Liver (tissue), 3 donors: ENCODE measurements around the gene PSMD12.

ENCODE experiments used
- EGR1 ChIP-seq, 2 donors: IDR thresholded peaks; 2 replicates each; pipeline ENCODE4 v1.6.1; 2016 to 2018; ENCODE audit warnings: antibody characterized with exemption in 2 of 2, low read depth in 2 of 2
- FOXA1 ChIP-seq: IDR thresholded peaks from 2 replicates; pipeline ENCODE4 v1.6.1; 2016; ENCODE audit warnings: antibody characterized with exemption
- HNF4G ChIP-seq: IDR thresholded peaks from 2 replicates; pipeline ENCODE4 v1.6.1; 2016; ENCODE audit warnings: antibody characterized with exemption
- NR2F2 ChIP-seq: IDR thresholded peaks from 2 replicates; pipeline ENCODE4 v1.6.1; 2016; ENCODE audit warnings: antibody characterized with exemption
- RAD21 ChIP-seq, 2 donors: IDR thresholded peaks; 2 replicates each; pipeline ENCODE4 v1.6.1; 2016; ENCODE audit warnings: antibody characterized with exemption in 2 of 2, mild to moderate bottlenecking in 2 of 2
- RXRA ChIP-seq, 2 donors: IDR thresholded peaks; 2 replicates each; pipeline ENCODE4 v1.6.1; 2017 to 2018; ENCODE audit warnings: antibody characterized with exemption in 2 of 2, mild to moderate bottlenecking in 1 of 2
- SP1 ChIP-seq: IDR thresholded peaks from 2 replicates; pipeline ENCODE4 v1.6.1; 2018; ENCODE audit warnings: antibody characterized with exemption, mild to moderate bottlenecking
- TAF1 ChIP-seq: conservative IDR thresholded peaks from 2 replicates; pipeline ENCODE4 v1.6.1; 2016; ENCODE audit warnings: antibody characterized with exemption, mild to moderate bottlenecking
- YY1 ChIP-seq: IDR thresholded peaks from 2 replicates; pipeline ENCODE4 v1.6.1; 2016; ENCODE audit warnings: antibody characterized with exemption, mild to moderate bottlenecking
- TF ChIP-seq, protein P1 (sequence below): fragments of 150-350 bp; IDR thresholded peaks from 2 replicates; pipeline ENCODE4 v1.5.1; 2017; ENCODE audit warnings: improper control_type of control experiment, low read depth, low read length; ENCODE audit not compliant: missing input control
- TF ChIP-seq, protein P2 (sequence below): IDR thresholded peaks from 2 replicates; pipeline ENCODE4 v1.6.1; 2016; ENCODE audit warnings: antibody characterized with exemption
- TF ChIP-seq, protein P3 (sequence below): IDR thresholded peaks from 2 replicates; pipeline ENCODE4 v1.6.1; 2016; ENCODE audit warnings: antibody characterized with exemption, mild to moderate bottlenecking
- TF ChIP-seq, protein P4 (sequence below): IDR thresholded peaks from 2 replicates; pipeline ENCODE4 v1.6.1; 2016; ENCODE audit warnings: antibody characterized with exemption
- donor health status: healthy.
- donor health status: healthy.

DNA sequence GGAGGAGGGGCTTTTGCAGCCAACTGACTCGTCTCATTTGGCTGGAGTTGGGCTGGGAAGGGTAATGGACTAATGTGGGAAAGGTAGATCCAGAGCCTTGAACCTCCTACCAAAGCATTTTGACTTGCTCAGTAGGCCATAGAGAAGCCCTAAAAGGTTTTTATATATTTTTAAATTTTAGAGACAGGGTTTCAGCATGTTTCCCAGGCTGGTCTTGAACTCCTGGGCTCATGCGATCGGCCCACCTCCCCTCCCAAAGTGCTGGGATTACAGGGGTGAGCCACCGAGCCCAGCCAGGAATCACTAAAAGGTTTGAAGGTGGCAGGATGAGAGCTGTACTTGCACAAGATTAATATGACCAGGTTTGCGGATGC is 8.7 kb upstream of the PSMD12 start:
- TF ChIP-seq, protein P1, sequence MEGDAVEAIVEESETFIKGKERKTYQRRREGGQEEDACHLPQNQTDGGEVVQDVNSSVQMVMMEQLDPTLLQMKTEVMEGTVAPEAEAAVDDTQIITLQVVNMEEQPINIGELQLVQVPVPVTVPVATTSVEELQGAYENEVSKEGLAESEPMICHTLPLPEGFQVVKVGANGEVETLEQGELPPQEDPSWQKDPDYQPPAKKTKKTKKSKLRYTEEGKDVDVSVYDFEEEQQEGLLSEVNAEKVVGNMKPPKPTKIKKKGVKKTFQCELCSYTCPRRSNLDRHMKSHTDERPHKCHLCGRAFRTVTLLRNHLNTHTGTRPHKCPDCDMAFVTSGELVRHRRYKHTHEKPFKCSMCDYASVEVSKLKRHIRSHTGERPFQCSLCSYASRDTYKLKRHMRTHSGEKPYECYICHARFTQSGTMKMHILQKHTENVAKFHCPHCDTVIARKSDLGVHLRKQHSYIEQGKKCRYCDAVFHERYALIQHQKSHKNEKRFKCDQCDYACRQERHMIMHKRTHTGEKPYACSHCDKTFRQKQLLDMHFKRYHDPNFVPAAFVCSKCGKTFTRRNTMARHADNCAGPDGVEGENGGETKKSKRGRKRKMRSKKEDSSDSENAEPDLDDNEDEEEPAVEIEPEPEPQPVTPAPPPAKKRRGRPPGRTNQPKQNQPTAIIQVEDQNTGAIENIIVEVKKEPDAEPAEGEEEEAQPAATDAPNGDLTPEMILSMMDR, result no peak
- TF ChIP-seq YY1 (no peak), RXRA (IDR thresholded peaks at IDR 0.05) (no peak), EGR1 (IDR thresholded peaks at IDR 0.05; ENCODE audit: low read depth in 2 of 2) (no peak), TAF1 (no peak), FOXA1 (no peak), SP1 (no peak), NR2F2 (no peak), RAD21 (IDR thresholded peaks at IDR 0.05) (no peak), HNF4G (no peak)
- TF ChIP-seq, protein P2, sequence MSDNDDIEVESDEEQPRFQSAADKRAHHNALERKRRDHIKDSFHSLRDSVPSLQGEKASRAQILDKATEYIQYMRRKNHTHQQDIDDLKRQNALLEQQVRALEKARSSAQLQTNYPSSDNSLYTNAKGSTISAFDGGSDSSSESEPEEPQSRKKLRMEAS, result no peak
- TF ChIP-seq, protein P3, sequence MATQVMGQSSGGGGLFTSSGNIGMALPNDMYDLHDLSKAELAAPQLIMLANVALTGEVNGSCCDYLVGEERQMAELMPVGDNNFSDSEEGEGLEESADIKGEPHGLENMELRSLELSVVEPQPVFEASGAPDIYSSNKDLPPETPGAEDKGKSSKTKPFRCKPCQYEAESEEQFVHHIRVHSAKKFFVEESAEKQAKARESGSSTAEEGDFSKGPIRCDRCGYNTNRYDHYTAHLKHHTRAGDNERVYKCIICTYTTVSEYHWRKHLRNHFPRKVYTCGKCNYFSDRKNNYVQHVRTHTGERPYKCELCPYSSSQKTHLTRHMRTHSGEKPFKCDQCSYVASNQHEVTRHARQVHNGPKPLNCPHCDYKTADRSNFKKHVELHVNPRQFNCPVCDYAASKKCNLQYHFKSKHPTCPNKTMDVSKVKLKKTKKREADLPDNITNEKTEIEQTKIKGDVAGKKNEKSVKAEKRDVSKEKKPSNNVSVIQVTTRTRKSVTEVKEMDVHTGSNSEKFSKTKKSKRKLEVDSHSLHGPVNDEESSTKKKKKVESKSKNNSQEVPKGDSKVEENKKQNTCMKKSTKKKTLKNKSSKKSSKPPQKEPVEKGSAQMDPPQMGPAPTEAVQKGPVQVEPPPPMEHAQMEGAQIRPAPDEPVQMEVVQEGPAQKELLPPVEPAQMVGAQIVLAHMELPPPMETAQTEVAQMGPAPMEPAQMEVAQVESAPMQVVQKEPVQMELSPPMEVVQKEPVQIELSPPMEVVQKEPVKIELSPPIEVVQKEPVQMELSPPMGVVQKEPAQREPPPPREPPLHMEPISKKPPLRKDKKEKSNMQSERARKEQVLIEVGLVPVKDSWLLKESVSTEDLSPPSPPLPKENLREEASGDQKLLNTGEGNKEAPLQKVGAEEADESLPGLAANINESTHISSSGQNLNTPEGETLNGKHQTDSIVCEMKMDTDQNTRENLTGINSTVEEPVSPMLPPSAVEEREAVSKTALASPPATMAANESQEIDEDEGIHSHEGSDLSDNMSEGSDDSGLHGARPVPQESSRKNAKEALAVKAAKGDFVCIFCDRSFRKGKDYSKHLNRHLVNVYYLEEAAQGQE, result no peak
- TF ChIP-seq, protein P4, sequence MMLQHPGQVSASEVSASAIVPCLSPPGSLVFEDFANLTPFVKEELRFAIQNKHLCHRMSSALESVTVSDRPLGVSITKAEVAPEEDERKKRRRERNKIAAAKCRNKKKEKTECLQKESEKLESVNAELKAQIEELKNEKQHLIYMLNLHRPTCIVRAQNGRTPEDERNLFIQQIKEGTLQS, result no peak
